Caki2 (cell line): ENCODE results near the gene KAT6B. TPM values are rescaled to one million over a fixed set of nuclear protein-coding genes. Genes with fewer than 3 reads are reported as not detected.

Source experiments
- DNase-seq: peaks from one replicate; pipeline ENCODE4 v3.0.0-alpha.2; 2015; ENCODE audit warnings: low read depth
- in situ Hi-C: cut with HindIII; loops from 2 replicates; pipeline ENCODE4 v1.10.0; 2016; ENCODE audit warnings: low sequenced_read_pairs, low pct_unique_long_range_greater_than_20kb, mixed read lengths
- total RNA-seq: library from RNA; depleted of rRNA; stranded (reverse); fragments of >200 nt; shearing (Covaris generic); gene quantifications from 2 replicates; pipeline ENCODE4 v1.2.3, GENCODE V29; 2014; ENCODE audit warnings: low replicate concordance

The KAT6B gene
- total RNA-seq, 1 experiment from 2014 or later: 7.9 TPM

DNA sequence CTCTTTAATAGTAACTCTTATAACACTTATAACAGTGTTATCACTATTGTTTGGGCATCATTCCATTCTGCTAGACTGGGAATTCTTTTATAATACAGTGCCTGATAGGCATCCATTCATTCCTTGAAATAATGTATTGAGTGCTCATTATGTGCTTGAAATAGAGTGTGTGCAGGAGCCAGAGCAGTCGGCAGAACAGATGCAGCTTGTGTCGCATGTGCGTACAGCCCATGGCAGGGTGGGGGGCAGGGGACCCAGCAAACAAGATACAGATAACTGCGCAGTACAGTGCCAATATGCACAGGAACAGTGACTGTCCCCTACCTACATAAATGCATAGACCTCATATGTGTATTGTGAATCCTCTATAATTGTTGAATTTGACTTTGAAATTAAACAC lies 99.3 kb downstream of the KAT6B start:
- no peak for DNase-seq
- in situ Hi-C loops: no loop called here

DNA sequence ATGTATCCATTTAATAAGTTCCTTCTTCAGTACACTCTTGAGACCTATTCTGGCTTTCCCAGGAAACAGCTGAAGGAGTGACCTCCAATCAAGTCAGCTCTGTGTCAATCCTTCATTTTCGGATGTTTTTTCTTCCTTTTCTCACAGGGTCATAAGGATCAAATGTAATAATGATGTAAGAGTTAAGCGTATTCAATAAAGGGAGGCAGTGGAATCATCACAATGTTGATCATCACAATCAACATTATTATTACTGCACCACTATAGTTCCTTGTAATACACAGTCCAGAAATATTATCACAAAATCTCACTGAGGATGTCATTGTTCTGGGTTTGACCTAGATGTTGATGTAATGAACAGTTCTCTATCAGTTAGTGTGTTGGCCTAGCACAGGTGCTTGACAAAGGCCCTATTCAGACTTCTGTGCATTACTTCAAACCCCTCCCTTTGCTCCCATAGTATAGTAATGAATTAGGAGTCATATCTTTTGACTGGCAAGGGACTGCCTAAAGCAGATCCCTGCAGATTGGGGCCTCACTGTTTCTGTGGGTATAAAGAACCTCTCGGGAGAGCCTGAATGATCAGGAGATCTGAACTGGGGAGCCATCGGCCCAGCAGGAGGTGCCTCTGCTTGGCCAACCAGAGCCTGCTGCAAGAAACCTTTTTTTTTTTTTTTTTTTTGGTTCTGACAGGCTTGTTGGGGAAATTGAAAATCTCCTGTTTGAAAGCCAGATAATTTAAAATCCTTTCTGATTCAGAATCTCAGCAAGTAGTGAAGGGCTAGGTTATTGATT lies 100.6 kb downstream of the KAT6B start:
- no peak for DNase-seq
- in situ Hi-C loops: no loop called here

DNA sequence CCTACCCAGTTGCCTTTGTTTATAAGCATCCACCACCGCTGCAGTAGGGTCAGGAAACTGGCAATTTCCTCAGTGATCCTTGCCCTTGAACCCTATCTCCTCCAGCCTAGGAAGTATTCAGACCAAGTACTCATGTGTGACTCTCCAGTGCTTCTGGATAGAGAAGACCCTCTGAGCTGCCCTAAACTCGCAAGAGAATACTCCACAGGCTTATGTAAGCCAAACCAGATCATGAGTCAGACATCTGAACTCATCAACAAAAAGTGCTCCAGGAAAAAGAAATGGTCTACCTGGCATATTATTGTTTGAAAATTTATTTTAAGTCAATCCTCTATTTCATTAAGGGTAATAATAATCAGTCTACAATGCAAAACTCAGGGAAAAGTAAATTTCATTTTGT lies 101.3 kb downstream of the KAT6B start:
- no peak for DNase-seq
- in situ Hi-C loops: no loop called here

DNA sequence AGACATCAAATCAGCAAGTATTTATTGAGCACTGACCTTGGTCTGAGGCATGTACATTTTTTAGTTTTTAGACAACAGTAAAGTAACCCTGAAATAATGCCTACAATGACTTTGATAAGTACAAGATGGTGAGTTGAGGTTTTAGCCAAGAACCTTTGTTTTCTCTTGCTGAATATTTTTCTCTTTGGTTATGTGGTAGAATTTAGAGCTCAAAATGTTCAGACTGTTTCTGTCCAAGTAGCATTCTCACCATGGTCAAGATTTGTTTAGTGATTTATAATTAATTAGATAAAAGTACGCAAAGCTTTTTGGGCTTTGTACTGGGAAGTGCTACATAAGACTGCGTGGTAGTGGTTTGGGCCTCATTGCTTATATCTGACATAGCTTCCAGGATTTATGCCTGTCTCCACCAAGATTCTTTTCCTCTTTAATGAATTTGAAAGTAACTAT lies 102.4 kb downstream of the KAT6B start:
- DNase-seq: no peak
- in situ Hi-C loops: no loop called here

DNA sequence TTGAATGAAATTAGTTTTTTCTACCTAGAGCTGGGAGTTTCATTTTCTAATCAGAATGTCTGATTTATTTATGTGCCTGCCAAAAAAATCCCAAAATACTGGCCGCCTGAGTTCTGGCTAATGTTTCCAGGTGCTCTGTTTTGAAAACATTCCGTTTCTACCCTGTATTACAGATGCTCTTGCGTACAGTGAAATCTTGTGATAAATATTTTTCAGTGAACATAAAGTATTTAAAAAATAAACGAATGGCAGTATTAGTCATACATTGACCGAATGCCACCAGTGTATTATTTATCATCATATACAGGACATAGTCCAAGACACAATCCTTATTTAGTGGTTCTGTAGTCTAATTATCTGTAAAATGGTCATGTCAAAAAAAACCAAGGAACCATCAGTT lies 102.8 kb downstream of the KAT6B start:
- DNase-seq: peak; percentile 47
- in situ Hi-C loops: no loop called here

DNA sequence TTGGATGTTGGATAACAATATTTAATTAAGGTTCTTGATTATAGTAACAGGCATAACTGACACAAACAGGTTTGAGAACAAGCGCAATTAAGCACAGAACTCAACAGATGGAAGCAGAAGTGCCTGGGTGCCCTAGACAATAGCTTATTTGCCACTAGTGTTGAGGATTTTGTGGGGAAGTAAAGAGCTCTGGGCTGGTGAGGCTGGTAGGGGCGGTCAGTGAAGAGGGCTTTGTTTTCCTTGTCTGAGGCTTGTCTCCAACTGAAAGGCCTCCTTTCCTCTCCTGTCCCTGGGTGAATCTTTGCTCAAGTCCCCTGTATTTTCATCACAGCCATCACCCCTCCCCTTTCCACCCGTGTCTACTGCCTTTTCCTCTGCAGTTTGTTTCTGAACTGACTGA lies 104.6 kb downstream of the KAT6B start:
- no peak for DNase-seq
- in situ Hi-C loops: no loop called here

DNA sequence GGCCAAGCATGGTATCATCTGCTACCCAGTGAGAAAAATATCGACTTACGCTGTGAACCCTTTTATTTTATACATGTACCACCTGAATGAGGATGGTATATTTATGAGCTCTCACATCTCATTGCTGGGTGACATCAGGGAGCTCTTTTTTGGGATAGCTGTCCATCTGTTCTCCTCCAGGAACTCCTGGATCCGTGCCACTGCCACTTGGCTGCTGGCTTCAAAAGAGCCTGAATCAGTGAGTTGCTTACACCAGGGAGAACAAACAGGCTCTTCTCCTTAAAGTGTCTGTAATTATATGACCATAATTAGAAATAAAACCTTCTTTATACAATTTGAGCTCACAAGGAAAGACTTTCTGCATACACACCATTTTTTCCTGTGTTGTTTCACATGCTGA lies 106.2 kb downstream of the KAT6B start:
- no peak for DNase-seq
- in situ Hi-C loops: no loop called here

DNA sequence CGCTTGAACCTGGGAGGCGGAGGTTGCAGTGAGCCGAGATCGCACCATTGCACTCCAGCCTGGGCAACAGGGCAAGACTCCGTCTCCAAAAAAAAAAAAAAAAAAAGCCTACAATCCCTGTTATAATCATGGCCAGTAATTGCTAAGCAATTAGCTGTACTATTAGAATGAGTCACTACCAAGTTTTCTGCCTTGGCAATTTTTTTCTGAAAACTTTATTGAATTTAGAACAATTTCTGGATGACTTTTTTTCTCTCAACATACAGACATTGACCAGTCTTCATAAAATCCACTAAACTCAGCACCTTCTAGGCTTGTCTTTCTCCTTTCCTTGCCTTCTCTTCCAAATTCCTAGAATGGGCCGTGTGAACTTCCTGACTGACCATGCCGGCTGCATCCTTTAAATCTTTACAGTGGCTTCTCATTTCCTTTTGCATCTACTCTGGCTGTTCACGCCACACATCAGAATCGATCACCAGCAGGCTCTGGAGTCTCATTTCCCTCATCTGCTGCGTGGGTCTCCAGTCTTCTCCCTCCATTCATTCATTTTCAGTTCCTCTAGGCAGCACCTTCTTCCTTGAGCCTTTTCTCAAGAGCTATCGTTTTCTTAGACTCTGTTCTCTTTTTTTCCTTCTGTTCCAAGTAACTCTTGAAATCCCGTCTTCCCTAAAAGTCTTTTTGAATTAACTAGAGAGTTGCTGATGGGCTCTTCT lies 107.9 kb downstream of the KAT6B start:
- no peak for DNase-seq
- in situ Hi-C loops: no loop called here

DNA sequence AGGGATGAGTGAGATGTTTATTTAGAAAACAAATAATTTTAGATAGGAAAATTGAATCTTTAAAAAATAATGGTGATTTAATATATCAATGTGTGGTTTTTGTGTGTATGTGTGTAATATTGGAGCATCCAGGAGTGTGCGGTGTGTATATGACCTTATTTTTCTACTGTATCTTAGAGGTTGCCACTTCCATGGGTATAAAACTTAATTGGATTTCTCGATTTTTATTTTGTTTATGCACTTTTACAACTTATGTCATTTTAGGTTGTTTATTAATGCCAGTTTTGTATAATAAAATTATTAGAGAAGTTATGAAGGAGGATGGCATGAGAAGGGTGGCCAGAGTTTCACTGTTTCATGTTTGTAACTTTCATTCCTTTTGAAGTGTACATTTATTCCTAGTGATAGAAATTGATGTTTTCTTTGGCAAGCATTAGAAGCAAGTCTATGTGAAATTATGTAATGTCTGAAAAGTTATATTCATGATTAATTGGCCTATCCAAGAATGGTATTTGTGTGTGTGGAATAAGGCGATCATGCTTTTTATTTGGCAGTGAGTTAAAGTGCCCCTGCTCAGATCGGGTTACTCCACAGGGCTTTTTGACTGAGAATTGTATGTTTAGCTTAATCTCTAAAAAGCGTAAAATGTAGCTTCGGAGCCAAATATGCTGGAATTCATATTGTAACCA lies 110.3 kb downstream of the KAT6B start:
- in situ Hi-C loops: no loop called here
- DNase-seq: no peak

DNA sequence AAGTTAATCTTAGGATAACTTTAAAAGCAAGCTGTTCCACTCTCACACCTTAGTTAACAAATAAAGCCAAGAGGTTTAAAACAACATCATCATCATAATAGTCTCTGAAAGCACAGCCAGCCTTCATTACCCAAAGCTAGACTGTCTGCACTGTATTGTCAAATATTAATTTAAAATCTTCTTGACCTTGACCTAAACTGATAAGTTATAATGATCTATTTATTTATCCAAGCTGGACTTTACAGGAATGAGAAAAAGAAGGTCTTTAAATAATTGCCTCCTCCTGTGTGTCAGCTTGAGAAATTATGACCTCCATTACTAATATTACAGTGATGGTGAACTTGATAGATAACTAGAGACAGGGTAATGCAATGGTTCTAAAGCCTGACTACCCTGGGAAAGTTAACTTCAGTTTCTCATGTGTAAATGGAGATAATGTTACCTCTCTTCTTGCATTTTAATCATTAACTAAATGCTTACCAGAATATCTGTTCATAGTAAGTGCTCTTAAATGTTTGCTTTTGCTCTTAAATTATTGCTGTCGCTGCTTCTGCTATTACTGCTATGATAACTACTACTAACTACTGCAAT lies 111.0 kb downstream of the KAT6B start:
- DNase-seq: peak; percentile 94
- in situ Hi-C loops: no loop called here

DNA sequence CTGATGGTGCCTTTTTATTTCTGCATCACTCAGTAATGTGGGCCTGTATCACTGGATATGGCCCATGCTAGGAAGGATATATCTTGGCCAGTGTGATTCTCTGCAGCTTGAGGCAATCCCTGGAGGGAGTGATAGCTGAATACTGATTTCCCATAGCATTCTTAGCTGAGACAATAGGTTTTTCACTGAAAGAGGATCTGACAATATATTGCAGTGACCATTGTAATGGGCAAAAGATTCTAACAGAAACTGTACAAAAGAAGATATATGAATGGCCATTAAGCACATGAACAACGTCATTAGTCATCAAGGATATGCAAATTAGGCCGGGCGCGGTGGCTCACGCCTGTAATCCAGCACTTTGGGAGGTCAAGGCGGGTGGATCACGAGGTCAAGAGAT lies 117.8 kb downstream of the KAT6B start:
- in situ Hi-C loops: no loop called here
- no peak for DNase-seq

DNA sequence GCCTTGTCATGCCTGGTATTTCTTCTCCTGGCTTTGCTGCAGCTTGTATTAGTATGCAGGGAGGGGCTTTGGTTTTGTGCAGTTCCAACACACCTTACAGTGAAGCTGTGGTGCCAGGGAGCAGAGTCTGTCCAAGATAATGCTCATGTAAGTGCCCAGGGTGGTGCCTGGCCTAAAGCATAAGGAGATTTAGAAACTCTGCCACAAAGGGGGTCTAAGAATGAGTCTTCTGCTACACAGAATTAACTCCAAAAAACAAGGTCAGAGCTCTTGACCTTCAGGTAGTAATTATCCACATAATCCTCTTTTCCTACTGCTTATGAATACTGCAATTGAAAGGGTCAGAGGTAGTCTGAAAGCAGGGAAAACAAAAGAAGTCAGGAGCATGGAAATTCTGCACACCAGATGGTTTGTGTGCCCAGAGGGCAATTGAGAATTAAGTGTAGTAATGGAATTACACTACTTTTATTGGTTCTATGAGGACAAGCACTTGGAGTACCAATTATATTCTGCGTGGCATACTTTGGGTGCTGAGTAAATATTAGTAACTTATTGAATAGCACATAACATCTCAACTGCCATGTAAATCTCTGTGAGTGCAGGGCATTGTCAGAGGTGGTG lies 121.5 kb downstream of the KAT6B start:
- in situ Hi-C loops: no loop called here
- no peak for DNase-seq

DNA sequence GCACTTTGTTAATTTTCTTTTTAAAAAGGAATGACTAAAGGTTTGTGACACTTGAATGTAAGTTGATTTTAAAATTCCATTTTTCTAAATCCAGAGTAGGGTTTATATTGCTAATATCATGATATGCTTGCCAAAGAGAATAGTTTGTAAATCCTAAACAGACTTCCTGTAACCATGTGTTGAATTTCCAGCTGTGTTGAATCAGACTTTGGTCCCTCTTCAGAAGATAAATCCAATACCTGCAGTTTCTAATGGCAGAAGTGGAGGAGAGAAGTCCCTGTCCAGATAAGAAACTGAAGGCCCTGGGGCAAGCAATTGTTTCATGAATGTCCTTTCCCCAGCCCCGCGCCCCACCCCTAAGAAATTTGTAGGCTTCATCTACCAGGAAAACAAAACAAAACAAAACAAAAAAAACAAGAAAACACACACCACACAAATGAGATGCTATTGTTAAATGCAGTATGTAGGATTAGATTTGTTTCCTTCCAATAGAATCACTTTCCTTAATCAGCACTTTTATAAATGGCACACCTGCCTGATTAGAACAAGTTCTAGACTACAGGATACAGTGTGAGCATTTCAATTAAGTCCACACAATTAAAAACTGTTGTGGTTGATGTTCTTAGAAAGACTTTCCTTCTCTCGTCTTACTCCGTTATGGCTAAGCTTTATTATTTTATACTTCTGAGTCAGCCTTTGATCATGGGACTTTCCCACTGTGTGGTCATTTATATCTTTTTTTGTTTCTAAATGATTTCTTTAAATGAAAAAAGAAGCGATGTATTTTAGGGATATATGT lies 122.8 kb downstream of the KAT6B start:
- in situ Hi-C loops: no loop called here
- no peak for DNase-seq

DNA sequence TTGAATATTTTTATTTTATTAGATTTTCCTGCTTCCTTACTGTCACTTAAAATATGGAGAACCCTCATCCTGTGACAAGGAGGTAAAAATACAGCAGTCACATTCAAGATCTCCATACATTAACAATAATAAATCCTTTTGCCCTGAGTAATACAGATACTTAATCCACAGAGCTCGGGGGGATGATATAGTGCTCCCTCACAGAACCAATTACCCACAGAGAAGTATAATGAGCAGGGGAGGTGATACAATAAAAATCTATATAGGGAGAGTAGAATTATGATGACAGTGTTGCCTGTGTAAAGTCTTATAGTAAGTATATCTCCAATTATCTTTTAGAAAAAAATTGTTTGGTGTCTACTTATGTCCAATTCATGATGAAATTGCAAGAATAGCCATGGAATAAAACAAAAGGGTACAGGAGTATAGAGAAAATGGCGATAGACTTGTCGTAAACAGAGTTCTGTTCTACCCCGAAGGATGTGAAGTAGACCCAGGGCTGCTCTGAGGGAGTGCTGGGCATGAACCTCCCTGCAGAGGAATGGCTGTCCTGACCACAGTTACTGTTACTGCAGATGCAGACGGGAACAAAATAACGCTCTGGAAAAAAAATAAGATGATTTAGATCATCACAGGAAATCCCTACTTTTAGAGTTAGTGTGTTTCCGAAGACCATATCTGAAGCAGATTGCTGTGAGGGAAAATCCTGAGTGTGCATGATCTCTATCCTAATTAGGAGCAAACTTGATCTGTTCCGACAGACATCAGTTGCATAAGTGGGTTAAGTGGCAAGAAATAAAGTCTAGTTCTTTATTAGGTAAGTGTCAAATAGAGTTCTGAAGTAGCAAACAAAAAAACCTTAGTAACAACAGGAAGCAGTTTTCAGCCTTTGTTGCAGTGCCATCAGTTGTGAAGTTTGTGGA lies 123.7 kb downstream of the KAT6B start:
- DNase-seq: no peak
- in situ Hi-C loops: no loop called here

DNA sequence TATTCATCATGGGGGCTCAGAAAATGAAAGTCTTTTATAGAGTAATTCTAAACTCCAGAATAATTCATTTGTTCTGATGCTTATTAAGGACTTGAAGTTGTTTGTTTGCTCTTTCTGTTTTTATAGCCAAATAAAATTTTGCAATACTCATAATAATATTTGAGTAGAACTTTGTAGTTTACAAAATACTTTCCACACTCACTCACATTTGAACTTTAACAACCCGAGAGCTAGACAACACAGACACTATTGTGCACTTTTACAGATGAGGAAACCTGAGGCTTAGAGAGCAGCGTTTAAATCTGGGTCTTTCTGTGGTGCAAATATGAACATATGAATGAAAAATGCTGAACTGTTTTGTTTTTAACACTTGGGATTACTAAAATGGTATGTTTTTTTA lies 126.8 kb downstream of the KAT6B start:
- in situ Hi-C loops: no loop called here
- no peak for DNase-seq

DNA sequence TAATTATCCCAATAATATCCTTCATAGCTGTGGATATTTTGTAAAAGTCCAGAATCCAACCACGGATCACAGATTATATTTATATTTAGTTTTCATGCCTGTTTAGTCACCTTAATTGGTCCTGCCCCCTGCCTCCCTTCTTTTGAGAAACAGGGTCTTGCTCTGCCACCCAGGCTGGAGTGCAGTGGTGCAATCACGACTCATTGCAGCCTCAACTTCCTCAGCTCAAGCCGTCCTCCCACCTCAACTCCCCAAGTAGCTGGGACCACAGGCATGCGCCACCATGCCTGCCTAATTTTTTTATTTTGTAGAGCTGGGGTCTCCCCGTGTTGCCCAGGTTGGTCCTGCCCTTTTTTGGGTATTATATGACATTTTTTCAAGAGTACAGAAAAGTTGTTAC lies 129.4 kb downstream of the KAT6B start:
- no peak for DNase-seq

DNA sequence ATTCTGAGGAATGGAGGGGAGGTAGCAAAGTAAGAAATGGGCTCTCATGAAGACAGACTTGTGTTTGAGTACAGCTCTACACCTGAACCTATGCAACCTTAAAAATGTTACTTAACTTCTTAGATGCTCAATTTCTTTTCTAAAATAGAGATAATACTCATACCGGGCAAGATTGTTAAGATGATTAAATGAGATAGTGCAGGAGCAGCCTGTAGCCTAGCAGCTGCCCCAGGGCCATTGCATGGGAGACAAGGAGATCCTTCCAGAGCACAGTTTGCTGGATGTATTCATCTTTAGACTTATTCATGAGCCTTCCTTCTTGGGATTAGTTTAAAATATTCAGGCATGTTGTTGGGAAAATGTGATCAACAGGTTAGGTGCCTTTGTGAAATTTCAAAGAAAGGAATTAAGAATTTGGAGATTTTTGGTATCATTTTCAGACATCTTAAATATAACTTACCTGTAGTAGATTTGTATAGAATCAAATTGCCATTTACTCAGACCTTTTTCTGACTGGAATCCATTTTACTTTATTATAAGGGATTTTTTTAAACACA lies 130.2 kb downstream of the KAT6B start:
- in situ Hi-C loops: no loop called here
- no peak for DNase-seq

More for the DNA sequence above, 129.4 kb downstream of the KAT6B start:
- in situ Hi-C loops: no loop called here
